Activated naive CD4-positive, alpha-beta T cell (primary cell): ENCODE measurements around the gene DCTN3.
A peak's percentile ranks its signal among the peaks of the same experiment; 100 is the strongest.

Experiments
- DNase-seq, 4 experiments: peaks; one replicate each; lab custom pipeline; 2025; lab: John Stamatoyannopoulos, UW

The DCTN3 gene

DNA sequence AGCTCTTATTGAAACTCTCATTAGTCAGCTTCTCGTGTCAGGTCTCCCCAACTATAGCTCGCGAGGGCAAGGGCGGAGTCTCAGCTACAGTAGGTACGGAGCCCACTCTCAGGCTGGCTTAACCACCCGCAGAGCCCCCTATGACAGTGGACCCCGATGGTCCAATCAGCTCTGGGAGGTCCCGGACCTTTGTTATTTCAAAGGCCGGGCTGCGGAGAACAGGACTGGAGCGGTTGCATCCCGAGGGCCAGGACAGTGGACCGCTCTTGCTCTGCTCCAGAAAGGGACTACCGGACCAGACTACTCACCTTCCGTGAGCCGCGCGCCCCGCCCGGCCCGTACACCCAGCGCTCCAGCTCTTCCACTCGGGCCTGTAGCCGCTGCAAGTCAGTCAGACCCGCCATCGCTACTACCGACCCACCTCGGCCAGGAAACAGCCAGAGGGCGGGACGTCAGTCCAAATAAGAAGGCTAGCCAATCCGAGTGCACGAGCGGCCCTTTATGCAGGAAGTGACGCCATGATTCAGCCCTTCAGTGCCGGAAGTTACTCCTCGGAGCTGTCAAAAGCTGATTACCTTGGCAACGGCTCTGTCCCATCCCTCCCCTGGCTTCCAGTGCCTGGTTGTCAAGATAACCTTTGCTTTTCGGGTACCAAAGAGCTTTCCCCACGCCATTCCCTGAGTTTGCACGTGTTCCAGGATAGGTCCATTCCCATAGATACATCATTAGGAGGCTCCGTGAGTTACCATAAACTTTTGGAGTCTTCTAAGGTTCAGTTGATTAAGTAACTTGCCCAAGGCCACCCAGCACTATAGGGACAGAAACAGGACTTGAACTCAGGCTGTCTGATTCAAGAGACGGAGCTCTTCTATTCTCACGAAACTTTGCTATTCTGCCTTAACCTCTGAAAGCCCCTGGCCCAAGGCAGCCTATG is at the start of gene DCTN3:
Gene DCTN3 (minus strand): TSS at position 435 of the 934 bp plus-strand sequence. CDS start 31 bp downstream, at position 404.
- DNase-seq: peak; percentile 69 to 84 (median 74)

DNA sequence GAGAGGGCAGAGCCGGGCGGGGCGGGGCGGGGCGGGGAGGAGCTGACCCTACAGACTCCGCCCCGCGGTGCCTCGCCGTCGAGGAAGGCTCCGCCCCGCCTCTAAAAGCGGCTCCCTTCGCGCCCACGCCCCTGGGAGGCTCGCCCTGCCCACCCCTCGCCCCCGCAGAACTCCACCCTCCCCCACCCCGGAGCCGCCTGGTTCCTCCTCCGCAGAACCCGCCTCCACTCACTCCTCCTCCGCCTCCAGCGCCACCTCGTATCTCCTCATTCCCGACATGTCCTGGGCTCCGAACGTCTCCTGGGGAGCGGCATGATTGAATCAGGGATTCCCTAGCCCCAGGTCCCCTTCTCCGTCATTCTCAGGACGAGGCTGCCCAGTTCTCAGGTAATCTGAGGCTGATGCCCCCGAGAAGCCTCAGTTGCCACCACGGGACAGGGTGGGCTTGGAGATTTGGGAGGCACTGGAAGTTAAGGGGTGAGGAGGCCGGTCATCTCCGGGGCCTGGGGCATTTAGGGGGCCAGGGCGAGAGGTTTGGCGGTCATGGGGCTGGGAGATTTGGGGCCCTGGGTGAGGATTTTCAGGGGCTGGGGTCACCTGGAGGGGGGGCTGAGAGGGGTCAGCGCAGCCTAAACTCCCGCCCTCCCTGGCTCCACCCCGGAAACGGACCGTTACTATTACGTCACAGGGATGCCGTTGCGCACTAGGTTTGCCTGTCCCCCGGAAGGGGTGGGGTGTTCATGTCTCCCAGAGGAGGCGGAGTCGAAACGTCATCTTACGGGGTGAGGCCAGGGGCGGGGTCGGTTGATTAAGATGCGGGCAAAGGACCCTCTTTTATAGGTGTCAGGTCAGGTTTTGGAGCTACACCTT is 45.3 kb upstream of the DCTN3 start:
- DNase-seq: peak; percentile 35 to 87 (median 62)

- no peak for DNase-seq
Measured at GRCh38 chr9:34665067-34665380, 44.7 kb upstream of the DCTN3 start.

- peak in 3 of 4 experiments; percentile 8 to 34 (median 28) for DNase-seq
Measured at GRCh38 chr9:34664281-34665066, 44.2 kb upstream of the DCTN3 start.

DNA sequence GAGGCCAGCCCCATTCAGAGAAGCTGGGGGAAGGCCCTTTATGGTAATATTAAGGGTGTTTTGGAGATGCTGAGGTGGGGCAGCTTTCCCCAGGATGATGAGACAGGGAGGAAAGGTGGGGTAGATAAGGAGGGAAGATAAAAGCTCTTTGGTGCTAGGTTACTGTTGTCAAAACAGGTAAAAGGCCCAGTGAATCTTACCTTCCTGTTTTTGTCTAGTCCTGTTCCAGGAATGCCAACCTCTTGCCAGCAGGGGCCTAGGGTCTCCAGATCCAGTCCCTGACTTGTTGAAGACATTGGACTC is 43.0 kb upstream of the DCTN3 start:
- no peak for DNase-seq

GRCh38 chr9:34662526-34663302 is 42.4 kb upstream of the DCTN3 start, which contains the start of gene CCL27:
TSS of gene CCL27 (minus strand) at chr9:34662657. CDS start at chr9:34662633, 24 bp downstream.
- DNase-seq: no peak

GRCh38 chr9:34659592-34660253 is 39.4 kb upstream of the DCTN3 start:
- no peak for DNase-seq

- no peak for DNase-seq
Measured at GRCh38 chr9:34658461-34658860, 38.2 kb upstream of the DCTN3 start.

GRCh38 chr9:34656992-34657391 is 36.7 kb upstream of the DCTN3 start:
- DNase-seq: no peak

DNA sequence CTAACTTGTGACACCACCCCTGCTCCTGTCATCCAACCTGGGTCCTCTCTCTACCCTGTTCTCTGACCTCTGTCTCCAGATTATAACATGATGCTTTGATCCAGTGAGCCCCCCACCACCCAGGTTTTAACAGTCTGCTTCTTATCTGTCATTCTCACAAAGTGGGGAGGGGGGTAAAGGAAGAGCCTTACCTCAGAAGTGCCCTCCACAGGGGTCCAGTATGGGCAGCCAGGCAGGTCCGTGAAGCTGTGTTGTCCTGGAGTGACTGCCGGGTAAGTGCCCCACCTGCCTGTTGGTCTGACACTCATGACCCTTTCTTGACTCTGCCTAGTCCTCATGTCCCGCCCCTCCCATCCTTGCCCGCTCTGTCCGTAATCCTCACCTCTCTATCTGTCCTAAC is 35.1 kb upstream of the DCTN3 start:
- DNase-seq: no peak

- no peak for DNase-seq
Measured at GRCh38 chr9:34654323-34655051, 34.2 kb upstream of the DCTN3 start.

DNA sequence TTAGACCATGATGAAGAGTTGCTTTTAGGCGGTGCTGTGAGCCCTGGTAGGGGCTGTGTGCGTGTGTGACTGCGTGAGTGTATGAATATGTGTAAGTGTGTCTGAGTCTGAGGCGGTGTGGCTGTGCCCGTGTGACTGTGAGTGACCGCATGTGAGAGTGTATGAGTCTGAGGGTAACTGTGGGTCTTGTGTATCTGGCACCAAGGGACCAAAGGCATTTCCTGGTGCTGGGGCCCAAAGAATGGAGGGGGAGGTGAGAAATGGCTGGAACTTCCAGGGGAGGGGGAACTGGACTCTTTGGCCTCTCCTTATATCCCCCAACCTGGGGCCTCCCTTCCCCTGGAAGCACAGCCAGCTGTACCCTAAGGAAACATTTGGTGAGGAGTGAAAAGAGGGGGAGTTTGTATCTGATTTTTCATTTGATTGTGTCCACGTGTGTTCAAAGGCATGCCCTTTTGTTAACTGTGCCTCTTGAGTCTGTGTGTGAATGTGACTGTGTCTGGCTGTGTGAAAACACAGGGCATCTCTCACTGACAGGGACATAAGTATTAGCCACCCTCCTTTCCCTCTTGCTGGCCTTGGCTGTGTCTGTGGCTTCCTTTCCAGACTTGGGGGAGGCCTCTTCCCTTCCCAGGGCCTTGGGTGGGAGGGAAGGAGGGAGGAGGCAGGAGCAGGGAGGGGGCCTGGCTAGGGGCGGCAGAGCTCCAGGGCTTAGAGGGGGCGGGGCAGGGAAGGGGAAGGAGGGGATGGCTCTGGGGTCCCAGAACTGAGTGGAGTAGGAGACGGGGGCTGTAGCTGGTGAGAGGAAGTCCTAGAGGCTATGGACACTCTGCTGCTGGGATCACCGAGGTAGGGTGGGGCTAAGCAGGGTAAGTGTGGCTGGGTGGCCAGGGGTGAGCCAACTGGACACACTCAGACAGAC is 33.1 kb upstream of the DCTN3 start:
- no peak for DNase-seq

- DNase-seq: no peak
Measured at GRCh38 chr9:34652602-34653000, 32.3 kb upstream of the DCTN3 start.

GRCh38 chr9:34651876-34652601 is 31.7 kb upstream of the DCTN3 start, which contains the start of gene IL11RA:
TSS of gene IL11RA (plus strand) at chr9:34652185. CDS start at chr9:34655218, 3,033 bp downstream.
- peak in 1 of 4 experiments; percentile 17 for DNase-seq

GRCh38 chr9:34651321-34651720 is 31.0 kb upstream of the DCTN3 start:
- DNase-seq: no peak

GRCh38 chr9:34650816-34651215 is 30.5 kb upstream of the DCTN3 start:
- no peak for DNase-seq

DNA sequence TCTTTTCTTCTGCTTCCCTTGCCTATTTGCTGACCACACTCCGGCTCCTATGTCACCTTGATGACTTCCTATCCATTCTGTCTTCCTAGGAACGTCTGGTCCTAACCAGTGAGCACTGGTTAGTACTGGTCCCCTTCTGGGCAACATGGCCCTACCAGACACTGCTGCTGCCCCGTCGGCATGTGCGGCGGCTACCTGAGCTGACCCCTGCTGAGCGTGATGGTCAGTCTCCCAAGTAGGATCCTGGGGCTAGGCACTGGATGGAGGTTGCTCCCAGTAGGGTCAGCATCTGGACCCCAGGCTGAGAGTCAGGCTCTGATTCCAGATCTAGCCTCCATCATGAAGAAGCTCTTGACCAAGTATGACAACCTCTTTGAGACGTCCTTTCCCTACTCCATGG is 28.4 kb upstream of the DCTN3 start:
- no peak for DNase-seq

GRCh38 chr9:34647651-34648050 is 27.4 kb upstream of the DCTN3 start:
- DNase-seq: no peak
